HG03139 (cell line): ENCODE data around the gene DSCAML1.

Experiments
- ATAC-seq: cut with Tn5 transposase; IDR thresholded peaks from one replicate; pipeline ENCODE4 v1.9.1; 2021; ENCODE audit not compliant: unreplicated experiment

The DSCAML1 gene

GRCh38 chr11:117670924-117671323 is 126.1 kb downstream of the DSCAML1 start:
- no peak for ATAC-seq

- ATAC-seq = no peak
Observed at GRCh38 chr11:117670443-117670842, 126.6 kb downstream of the DSCAML1 start.

GRCh38 chr11:117669616-117670015 is 127.4 kb downstream of the DSCAML1 start:
- ATAC-seq = no peak

- ATAC-seq = no peak
Observed at GRCh38 chr11:117669062-117669461, 128.0 kb downstream of the DSCAML1 start.

GRCh38 chr11:117668321-117668751 is 128.7 kb downstream of the DSCAML1 start:
- ATAC-seq = no peak

DNA sequence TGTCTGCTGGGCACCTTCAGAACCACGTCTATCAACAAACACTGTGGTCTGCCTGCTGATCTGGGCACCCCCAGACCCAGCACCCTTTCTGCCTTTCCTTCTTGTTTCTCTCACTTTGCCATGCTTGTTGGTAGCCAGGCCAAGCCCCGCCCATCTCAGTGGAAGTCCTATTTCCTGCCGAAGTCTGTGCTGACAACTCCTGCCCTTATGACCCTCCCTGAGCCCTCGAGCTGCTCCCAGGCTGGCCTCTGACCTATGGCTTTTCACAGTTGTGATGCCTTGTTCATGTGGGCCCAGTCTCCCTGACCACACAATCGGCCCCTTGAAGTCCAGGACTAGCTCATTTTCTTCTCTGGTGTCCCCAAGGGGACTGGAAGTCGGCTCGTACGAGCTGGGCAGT is 132.1 kb downstream of the DSCAML1 start:
- no peak for ATAC-seq

DNA sequence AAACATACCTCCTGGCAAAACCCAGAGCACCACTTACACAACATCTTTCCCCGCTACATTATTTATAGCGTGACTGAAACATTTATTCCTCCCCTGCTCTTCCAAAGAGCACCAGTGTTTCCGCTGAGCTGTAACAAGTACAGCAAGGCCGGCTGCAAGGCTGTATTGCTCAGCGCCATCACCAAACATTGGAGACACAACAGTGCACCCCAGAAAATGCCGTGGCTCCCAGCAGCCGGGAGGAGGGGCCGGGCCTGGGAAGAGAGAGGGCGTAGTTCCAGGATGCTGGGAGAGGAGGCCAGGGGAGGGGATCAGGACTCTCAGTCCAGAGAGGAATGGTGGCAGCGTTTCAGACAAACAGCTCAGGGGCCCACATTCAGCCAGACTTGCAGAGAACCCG is 133.2 kb downstream of the DSCAML1 start:
- no peak for ATAC-seq

- no peak for ATAC-seq
Observed at GRCh38 chr11:117663414-117663813, 133.6 kb downstream of the DSCAML1 start.

DNA sequence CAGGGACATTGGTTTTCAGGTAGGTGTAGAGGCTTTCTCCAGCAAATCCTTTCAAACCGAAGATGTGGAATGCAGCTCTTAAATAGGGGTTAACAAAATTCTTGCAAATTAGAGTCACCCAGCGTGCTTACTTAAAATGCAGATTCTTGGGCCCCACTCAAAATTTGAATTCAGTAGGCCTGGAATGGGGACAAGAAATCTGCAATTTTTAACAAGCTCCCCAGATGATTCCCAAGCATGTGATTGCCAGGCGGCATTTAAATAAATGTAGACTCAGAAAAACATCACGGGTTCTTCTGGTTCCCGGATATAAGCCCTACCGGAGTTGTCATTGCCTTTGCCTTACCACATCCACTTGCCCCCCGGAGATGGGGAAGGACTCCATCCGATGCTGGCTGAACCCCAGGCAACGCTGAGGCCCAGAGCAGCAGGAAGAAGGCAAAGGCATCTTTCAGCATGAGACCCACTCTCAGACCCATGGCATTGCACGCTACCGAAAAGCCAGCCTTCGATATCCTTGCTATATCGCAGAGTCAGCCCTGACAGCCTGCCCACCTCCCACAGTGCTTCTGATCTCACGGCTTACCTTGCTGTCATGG is 134.2 kb downstream of the DSCAML1 start:
- ATAC-seq = no peak

GRCh38 chr11:117662255-117662654 is 134.8 kb downstream of the DSCAML1 start:
- ATAC-seq = no peak

- no peak for ATAC-seq
Observed at GRCh38 chr11:117658809-117659208, 138.2 kb downstream of the DSCAML1 start.

- no peak for ATAC-seq
Observed at GRCh38 chr11:117657794-117658193, 139.2 kb downstream of the DSCAML1 start.

- no peak for ATAC-seq
Observed at GRCh38 chr11:117654281-117655255, 142.4 kb downstream of the DSCAML1 start.

GRCh38 chr11:117652521-117652920 is 144.5 kb downstream of the DSCAML1 start:
- ATAC-seq = no peak

GRCh38 chr11:117649296-117650055 is 147.5 kb downstream of the DSCAML1 start:
- no peak for ATAC-seq

- ATAC-seq = no peak
Observed at GRCh38 chr11:117647872-117648271, 149.1 kb downstream of the DSCAML1 start.

DNA sequence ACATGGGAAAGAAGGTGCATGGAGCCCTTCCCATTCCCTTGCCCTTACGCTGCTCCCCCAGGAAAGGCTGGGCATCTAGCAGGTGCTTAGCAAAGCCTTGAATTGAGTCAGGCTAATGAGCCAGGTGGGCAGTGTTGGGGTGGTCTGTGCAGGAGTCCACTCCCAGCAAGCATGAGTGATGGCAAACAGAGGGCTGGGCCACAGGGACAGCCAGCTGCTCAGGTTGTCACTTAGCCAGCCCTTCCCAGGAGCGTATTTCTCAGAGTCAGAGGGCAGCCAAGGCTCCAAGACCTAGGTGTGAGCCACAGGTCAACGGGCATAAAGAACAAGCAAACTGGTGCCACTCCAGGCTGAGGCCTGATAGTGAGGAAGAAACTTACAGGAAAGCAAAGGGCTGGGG is 149.8 kb downstream of the DSCAML1 start:
- no peak for ATAC-seq

GRCh38 chr11:117646411-117646810 is 150.6 kb downstream of the DSCAML1 start:
- ATAC-seq = no peak

DNA sequence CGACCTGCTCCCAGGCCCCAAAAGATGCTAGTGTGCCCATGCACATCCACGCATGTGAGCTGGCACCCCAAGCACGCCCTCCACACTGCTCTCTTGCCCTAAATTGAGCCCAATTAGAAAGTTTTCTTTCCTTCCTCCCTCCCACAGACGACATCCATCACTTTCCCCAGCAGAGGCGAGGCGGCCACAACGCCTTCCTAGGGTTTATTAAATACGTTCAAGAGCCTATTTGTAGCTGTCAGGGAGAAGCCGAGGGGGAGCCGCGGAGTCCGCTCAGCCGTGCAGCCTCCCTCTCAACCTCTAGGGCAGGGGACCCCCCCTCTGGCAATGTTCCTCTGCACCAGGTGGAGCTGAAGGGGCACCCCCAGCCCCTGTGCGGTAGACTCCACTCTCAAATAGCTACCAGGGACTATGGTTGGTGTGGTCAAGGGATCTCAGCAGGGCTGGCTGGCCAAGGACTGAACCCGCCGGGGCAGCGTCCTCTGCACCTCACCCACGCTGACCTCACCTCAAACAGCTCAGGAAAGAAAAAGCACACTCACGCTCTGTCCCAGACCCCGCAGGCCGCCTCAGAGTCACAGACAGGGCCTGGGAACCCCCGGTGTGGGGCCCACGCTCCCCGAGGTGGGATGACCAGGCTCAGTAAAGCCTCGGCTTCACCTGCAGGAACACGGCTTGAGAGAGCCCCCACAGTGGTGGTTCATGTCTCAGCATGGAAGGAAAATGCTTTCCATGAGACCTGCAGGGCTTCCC is 152.4 kb downstream of the DSCAML1 start:
- ATAC-seq = no peak

- ATAC-seq = no peak
Observed at GRCh38 chr11:117643606-117644300, 153.3 kb downstream of the DSCAML1 start.
